GM12801 (cell line): ENCODE results near the gene MITF.

Experiments
- CTCF ChIP-seq: IDR thresholded peaks from one replicate; pipeline ENCODE4 v1.5.1; 2011; ENCODE audit warnings: control low read depth; ENCODE audit not compliant: insufficient read length; ENCODE audit errors: extremely low read depth

Gene MITF

GRCh38 chr3:69698728-69699127, 40.5 kb upstream of the MITF start:
- no peak for TF ChIP-seq CTCF

- TF ChIP-seq CTCF, result no peak
Observed at GRCh38 chr3:69699183-69699582, 40.1 kb upstream of the MITF start.

- no peak for TF ChIP-seq CTCF
Observed at GRCh38 chr3:69700949-69701348, 38.3 kb upstream of the MITF start.

GRCh38 chr3:69710153-69710977, 28.9 kb upstream of the MITF start:
- no peak for TF ChIP-seq CTCF

GRCh38 chr3:69712269-69712668, 27.0 kb upstream of the MITF start:
- TF ChIP-seq CTCF, result no peak

GRCh38 chr3:69712933-69713332, 26.3 kb upstream of the MITF start:
- TF ChIP-seq CTCF, result no peak

GRCh38 chr3:69715204-69715603, 24.1 kb upstream of the MITF start:
- no peak for TF ChIP-seq CTCF
